Uterus (tissue), 2 donors: ENCODE data around the gene POLK.

ENCODE experiments used
- POLR2A ChIP-seq, 2 donors: fragments of 450-650 bp; IDR thresholded peaks; one replicate each; pipeline ENCODE4 v1.6.1; 2016; ENCODE audit warnings: antibody characterized with exemption in 2 of 2, mild to moderate bottlenecking in 1 of 2, moderate library complexity in 1 of 2
- TF ChIP-seq, protein P1 (sequence below), 4 experiments: fragments of 200-600 bp in 2 of 4; fragments of 450-650 bp in 2 of 4; sonication (generic) in 2 of 4; IDR thresholded peaks; one replicate each; pipeline ENCODE4 v1.5.1; 2016 to 2019; ENCODE audit warnings: antibody characterized with exemption in 4 of 4, mild to moderate bottlenecking in 2 of 4, moderate library complexity in 1 of 4

GRCh38 chr5:75463726-75464125 lies 48.0 kb upstream of the POLK start:
- TF ChIP-seq, protein P1, sequence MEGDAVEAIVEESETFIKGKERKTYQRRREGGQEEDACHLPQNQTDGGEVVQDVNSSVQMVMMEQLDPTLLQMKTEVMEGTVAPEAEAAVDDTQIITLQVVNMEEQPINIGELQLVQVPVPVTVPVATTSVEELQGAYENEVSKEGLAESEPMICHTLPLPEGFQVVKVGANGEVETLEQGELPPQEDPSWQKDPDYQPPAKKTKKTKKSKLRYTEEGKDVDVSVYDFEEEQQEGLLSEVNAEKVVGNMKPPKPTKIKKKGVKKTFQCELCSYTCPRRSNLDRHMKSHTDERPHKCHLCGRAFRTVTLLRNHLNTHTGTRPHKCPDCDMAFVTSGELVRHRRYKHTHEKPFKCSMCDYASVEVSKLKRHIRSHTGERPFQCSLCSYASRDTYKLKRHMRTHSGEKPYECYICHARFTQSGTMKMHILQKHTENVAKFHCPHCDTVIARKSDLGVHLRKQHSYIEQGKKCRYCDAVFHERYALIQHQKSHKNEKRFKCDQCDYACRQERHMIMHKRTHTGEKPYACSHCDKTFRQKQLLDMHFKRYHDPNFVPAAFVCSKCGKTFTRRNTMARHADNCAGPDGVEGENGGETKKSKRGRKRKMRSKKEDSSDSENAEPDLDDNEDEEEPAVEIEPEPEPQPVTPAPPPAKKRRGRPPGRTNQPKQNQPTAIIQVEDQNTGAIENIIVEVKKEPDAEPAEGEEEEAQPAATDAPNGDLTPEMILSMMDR (IDR thresholded peaks at IDR 0.05) = no peak
- no peak for TF ChIP-seq POLR2A (IDR thresholded peaks at IDR 0.05)
